GM12878 (cell line): ENCODE measurements around the gene DSTYK.

Experiments used
- E4F1 ChIP-seq: fragments of 450-650 bp; IDR thresholded peaks from 2 replicates; pipeline ENCODE4 v1.6.1; 2018; ENCODE audit warnings: borderline replicate concordance, mild to moderate bottlenecking; ENCODE audit not compliant: partially characterized antibody
- NBN ChIP-seq: fragments of 450-650 bp; IDR thresholded peaks from 2 replicates; pipeline ENCODE4 v1.6.1; 2016

GRCh38 chr1:205199090-205199930 lies 12.2 kb downstream of the DSTYK start:
- TF ChIP-seq E4F1 (no peak), NBN (no peak)
